Tibial nerve (tissue), 4 donors: ENCODE results near the gene IL16. TPM values are rescaled to one million over a fixed set of nuclear protein-coding genes. Genes with fewer than 3 reads are reported as not detected.

Experiments used
- DNase-seq, 2 donors: peaks; one replicate each; pipeline ENCODE4 v3.0.0-alpha.2; 2019; ENCODE audit warnings: low spot score in 2 of 2
- H3K27ac ChIP-seq, 4 donors: fragments of 200-600 bp; sonication (generic) in 3 of 4; one replicate each; pipeline ENCODE4 v1.5.1; 2017 to 2019; ENCODE audit warnings: mild to moderate bottlenecking in 1 of 4
- H3K27me3 ChIP-seq, 2 donors: fragments of 200-600 bp; sonication (generic) in 1 of 2; one replicate each; pipeline versions ENCODE4 v1.5.1 to v1.6.0; 2017 to 2019
- H3K36me3 ChIP-seq, 3 donors: fragments of 200-600 bp; sonication (generic); one replicate each; pipeline ENCODE4 v1.5.1; 2018 to 2019
- H3K4me1 ChIP-seq, 4 donors: fragments of 200-600 bp; sonication (generic) in 3 of 4; one replicate each; pipeline ENCODE4 v1.5.1; 2017 to 2019
- H3K4me3 ChIP-seq, 4 donors: fragments of 200-600 bp; sonication (generic) in 3 of 4; one replicate each; pipeline ENCODE4 v1.5.1; 2017 to 2019; ENCODE audit warnings: mild to moderate bottlenecking in 1 of 4, moderate library complexity in 1 of 4
- H3K9me3 ChIP-seq, 4 donors: fragments of 200-600 bp; sonication (generic) in 3 of 4; one replicate each; pipeline ENCODE4 v1.5.1; 2017 to 2019
- EP300 ChIP-seq, 2 donors: sonication (generic); formaldehyde crosslinking; IDR thresholded peaks; one replicate each; pipeline ENCODE4 v1.6.1; 2017; ENCODE audit warnings: antibody characterized with exemption in 2 of 2, mild to moderate bottlenecking in 1 of 2
- POLR2A ChIP-seq, 2 donors: fragments of 450-650 bp; IDR thresholded peaks; one replicate each; pipeline ENCODE4 v1.6.1; 2017; ENCODE audit warnings: antibody characterized with exemption in 2 of 2, mild to moderate bottlenecking in 2 of 2, moderate library complexity in 2 of 2
- WGBS, 2 donors: methylation state at CpG; one replicate each; pipeline ENCODE4 v1.1.5; 2018; 5-methylcytosine and 5-hydroxymethylcytosine counted together
- total RNA-seq, 4 donors: library from RNA; depleted of rRNA; stranded (reverse); fragments of >200 nt; gene quantifications; one replicate each; pipeline ENCODE4 v1.1.0, GENCODE V29; 2016
- TF ChIP-seq, protein P1 (sequence below), 5 experiments: fragments of 200-600 bp in 3 of 5; fragments of 450-650 bp in 2 of 5; sonication (generic) in 3 of 5; IDR thresholded peaks; one replicate each; pipeline ENCODE4 v1.5.1; 2016 to 2019; ENCODE audit warnings: antibody characterized with exemption in 5 of 5, mild to moderate bottlenecking in 3 of 5, moderate library complexity in 2 of 5

Gene IL16
- total RNA-seq, 4 donors from 2014 or later: 69.3 to 80.2 (median 75.1) TPM

DNA sequence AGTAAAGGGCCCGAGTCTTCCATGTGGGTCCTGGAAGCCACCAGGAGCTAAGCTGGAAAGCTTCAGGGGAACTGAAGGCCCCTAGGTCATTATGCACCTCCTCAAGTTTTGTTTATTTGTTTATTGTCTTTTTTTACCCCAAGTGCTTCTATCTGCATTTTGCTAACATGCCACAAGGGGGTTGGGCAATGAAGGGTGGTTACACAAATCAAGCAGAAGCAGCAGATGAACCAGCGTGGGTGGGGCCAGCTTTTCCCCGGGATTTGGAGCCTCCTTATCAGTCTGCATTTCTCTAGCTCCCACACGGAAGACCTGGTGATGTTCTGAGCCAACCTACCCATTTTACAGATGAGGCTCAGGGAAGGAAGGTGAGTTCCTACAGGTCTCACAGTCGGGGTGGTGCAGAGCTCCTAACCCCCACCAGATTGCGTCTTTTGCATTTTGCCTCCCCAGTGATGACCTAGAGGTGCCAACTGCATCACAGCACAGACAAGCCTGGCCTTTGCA, 160.6 kb downstream of the IL16 start:
- Histone ChIP-seq H3K4me1 (no peaks in the 10 kb centered on the region), H3K27me3 (no peaks in the 10 kb centered on the region), H3K9me3 (no peaks in the 10 kb centered on the region), H3K4me3 (no peak overlapping the region), H3K36me3 (no peaks in the 10 kb centered on the region), H3K27ac (no peak overlapping the region)
- 79 to 84% methylated on average over 6 of the region's 6 CpGs for WGBS, 2 donors
- TF ChIP-seq, protein P1, sequence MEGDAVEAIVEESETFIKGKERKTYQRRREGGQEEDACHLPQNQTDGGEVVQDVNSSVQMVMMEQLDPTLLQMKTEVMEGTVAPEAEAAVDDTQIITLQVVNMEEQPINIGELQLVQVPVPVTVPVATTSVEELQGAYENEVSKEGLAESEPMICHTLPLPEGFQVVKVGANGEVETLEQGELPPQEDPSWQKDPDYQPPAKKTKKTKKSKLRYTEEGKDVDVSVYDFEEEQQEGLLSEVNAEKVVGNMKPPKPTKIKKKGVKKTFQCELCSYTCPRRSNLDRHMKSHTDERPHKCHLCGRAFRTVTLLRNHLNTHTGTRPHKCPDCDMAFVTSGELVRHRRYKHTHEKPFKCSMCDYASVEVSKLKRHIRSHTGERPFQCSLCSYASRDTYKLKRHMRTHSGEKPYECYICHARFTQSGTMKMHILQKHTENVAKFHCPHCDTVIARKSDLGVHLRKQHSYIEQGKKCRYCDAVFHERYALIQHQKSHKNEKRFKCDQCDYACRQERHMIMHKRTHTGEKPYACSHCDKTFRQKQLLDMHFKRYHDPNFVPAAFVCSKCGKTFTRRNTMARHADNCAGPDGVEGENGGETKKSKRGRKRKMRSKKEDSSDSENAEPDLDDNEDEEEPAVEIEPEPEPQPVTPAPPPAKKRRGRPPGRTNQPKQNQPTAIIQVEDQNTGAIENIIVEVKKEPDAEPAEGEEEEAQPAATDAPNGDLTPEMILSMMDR (IDR thresholded peaks at IDR 0.05): no peak
- TF ChIP-seq EP300 (IDR thresholded peaks at IDR 0.05) (no peak), POLR2A (IDR thresholded peaks at IDR 0.05) (no peak)
- DNase-seq: no peak

DNA sequence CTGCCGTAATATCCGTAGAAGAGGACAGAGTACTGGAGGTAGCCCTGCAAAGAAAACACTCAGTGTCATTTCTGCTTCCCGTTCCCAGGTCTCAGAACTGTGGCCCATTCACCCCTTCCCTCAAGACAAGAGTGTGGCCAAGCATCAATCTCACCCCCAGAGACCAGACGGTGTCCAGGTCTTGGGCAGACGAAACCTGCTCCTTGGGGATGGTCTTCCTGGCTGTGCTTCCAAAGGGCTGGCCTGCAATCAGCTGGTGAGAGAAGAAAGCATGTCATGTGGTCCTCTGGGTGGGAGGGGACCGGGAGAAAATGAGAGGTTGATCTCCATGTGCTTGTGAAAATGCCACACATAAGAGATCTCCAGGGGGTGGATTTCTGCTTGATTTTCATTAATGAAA, 161.6 kb downstream of the IL16 start:
- H3K4me3 ChIP-seq: no peak overlapping the region
- no peaks in the 10 kb centered on the region for H3K9me3 ChIP-seq
- 90 to 91% methylated on average over 6 of the region's 6 CpGs for WGBS, 2 donors
- H3K27me3 ChIP-seq: no peaks in the 10 kb centered on the region
- H3K36me3 ChIP-seq: no peaks in the 10 kb centered on the region
- no peak for DNase-seq
- H3K4me1 ChIP-seq: peaks cover 0 to 4% (median 0%) of the 10 kb centered on the region in 4 donors
- TF ChIP-seq, protein P1 (IDR thresholded peaks at IDR 0.05): no peak
- TF ChIP-seq POLR2A (IDR thresholded peaks at IDR 0.05) (no peak), EP300 (IDR thresholded peaks at IDR 0.05) (no peak)
- H3K27ac ChIP-seq: no peak overlapping the region

DNA sequence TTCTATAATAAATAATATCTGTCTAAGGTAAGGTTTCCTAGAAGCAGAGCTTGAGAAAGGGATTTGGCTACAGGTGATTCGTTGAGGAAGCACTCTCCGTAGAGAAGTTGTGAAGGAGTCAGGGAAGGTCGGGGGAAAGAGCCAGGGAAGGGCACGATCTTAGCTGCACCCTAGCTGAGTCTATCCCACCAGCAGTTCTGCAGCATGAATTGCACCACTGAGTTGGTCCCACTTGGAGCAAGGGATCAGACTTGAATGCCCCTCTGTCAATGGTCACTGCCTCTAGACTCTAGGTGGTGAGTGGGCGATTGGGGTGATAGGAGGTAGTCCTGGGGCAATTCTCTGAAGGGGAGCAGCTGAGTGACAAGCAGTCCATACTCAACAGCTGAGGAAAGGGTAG, 163.8 kb downstream of the IL16 start:
- Histone ChIP-seq H3K4me1 (peaks cover 0 to 8% (median 0%) of the 10 kb centered on the region in 4 donors), H3K9me3 (no peaks in the 10 kb centered on the region), H3K27ac (no peak overlapping the region), H3K4me3 (no peak overlapping the region), H3K27me3 (no peaks in the 10 kb centered on the region), H3K36me3 (no peaks in the 10 kb centered on the region)
- WGBS, 2 donors: 84 to 91% methylated on average over 5 of the region's 5 CpGs
- DNase-seq: no peak
- TF ChIP-seq, protein P1 (IDR thresholded peaks at IDR 0.05): no peak
- TF ChIP-seq POLR2A (IDR thresholded peaks at IDR 0.05) (no peak), EP300 (IDR thresholded peaks at IDR 0.05) (no peak)

DNA sequence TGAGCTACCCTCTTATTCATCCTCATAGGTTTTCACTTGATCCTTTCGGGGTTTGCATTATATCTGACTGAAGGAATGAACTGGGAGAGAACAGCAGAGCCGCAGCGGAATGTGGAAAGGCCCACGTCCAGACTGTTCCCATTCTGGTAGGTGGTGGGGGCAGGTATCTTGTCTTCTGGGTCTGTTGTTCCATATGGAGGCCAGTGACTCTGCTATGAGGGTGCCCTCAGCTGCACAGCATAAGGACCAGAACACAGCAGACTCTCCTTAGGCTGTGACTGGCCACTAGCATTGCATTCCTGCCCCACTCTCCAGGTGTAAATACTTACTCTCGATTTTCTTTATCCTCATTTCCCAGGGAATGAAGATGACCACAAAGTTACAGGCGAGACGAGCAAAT, 165.2 kb downstream of the IL16 start:
- Histone ChIP-seq H3K27ac (no peak overlapping the region), H3K4me1 (peaks cover 0 to 8% (median 0%) of the 10 kb centered on the region in 4 donors), H3K27me3 (no peaks in the 10 kb centered on the region), H3K36me3 (no peaks in the 10 kb centered on the region), H3K4me3 (no peak overlapping the region), H3K9me3 (no peaks in the 10 kb centered on the region)
- no peak for DNase-seq
- WGBS, 2 donors: 88 to 93% methylated on average over 7 of the region's 7 CpGs
- TF ChIP-seq, protein P1 (IDR thresholded peaks at IDR 0.05): no peak
- no peak for TF ChIP-seq POLR2A (IDR thresholded peaks at IDR 0.05)
- no peak for TF ChIP-seq EP300 (IDR thresholded peaks at IDR 0.05)

DNA sequence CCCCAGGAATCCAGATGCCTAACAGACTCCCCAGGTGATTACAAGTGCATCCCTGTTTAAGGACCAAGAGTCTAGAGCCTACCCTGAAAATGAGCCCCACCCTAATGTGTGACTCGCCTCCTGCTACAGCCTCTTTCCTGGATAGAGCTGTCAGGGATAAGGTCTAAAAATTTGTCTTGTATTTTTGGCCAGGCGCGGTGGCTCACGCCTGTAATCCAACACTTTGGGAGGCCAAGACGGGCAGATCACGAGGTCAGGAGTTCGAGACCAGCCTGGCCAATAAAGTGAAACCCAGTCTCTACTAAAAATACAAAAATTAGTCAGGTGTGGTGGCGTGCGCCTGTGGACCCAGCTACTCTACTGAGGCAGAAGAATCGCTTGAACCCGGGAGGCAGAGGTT, 166.1 kb downstream of the IL16 start:
- peaks cover 0 to 8% (median 0%) of the 10 kb centered on the region in 4 donors for H3K4me1 ChIP-seq
- no peak for TF ChIP-seq POLR2A (IDR thresholded peaks at IDR 0.05)
- no peak for TF ChIP-seq EP300 (IDR thresholded peaks at IDR 0.05)
- TF ChIP-seq, protein P1 (IDR thresholded peaks at IDR 0.05): no peak
- WGBS, 2 donors: 83 to 95% methylated on average over 11 of the region's 11 CpGs

More for the DNA sequence above, 166.1 kb downstream of the IL16 start:
- Histone ChIP-seq H3K27me3 (no peaks in the 10 kb centered on the region), H3K27ac (no peak overlapping the region), H3K9me3 (no peaks in the 10 kb centered on the region), H3K4me3 (no peak overlapping the region), H3K36me3 (no peaks in the 10 kb centered on the region)
- no peak for DNase-seq
